Activated naive CD4-positive, alpha-beta T cell treated with anti-CD3 and anti-CD28 coated beads for 36 hours (primary cell): ENCODE measurements around the gene MFSD8. TPM values are rescaled to one million over a fixed set of nuclear protein-coding genes. Genes with fewer than 3 reads are reported as not detected.
"Not testable (repeated sequence)": the region's sequence is repeated elsewhere in the genome, so short reads cannot be mapped to it uniquely, and the experiment has no call there.

Experiments used
- CTCF ChIA-PET: fragments of 350-600 bp; sonication (Branson Sonifier 250); formaldehyde crosslinking; loops from one replicate; lab custom pipeline; 2021; ENCODE audit warnings: antibody characterized with exemption; lab: Charles Lee
- DNase-seq: peaks from one replicate; pipeline ENCODE4 v3.0.0-alpha.2; 2020
- H3K27ac Mint-ChIP-seq: one replicate; pipeline ENCODE4 v1.8.0; 2021; ENCODE audit warnings: mild to moderate bottlenecking, mixed read lengths
- H3K27me3 Mint-ChIP-seq: one replicate; pipeline ENCODE4 v1.8.0; 2021; ENCODE audit warnings: low read depth, mixed read lengths
- H3K36me3 Mint-ChIP-seq: one replicate; pipeline ENCODE4 v1.8.0; 2021; ENCODE audit warnings: low read depth, mixed read lengths
- H3K4me1 Mint-ChIP-seq: one replicate; pipeline ENCODE4 v1.8.0; 2021; ENCODE audit warnings: low read depth, mixed read lengths
- H3K4me3 Mint-ChIP-seq: one replicate; pipeline ENCODE4 v1.8.0; 2021; ENCODE audit warnings: mild to moderate bottlenecking, moderate library complexity, mixed read lengths
- H3K9me3 Mint-ChIP-seq: one replicate; pipeline ENCODE4 v1.8.0; 2021; ENCODE audit warnings: mixed read lengths
- intact Hi-C: fragments of 100-400 bp; cut with micrococcal nuclease; formaldehyde crosslinking; loops from one replicate; pipeline ENCODE4 v1.15.1; 2023
- total RNA-seq, 2 experiments: library from RNA; stranded (reverse); gene quantifications; one replicate each; pipeline ENCODE4 v1.2.3, GENCODE V29; 2021

Gene MFSD8
- total RNA-seq, 2 experiments from 2014 or later = 11.1 to 11.2 TPM

- intact Hi-C loops = no loop called here
- DNase-seq = no peak
- H3K4me1 Mint-ChIP-seq = no peaks in the 10 kb centered on the region
- H3K9me3 Mint-ChIP-seq = no peaks in the 10 kb centered on the region
- no peaks in the 10 kb centered on the region for H3K27me3 Mint-ChIP-seq
- H3K4me3 Mint-ChIP-seq = no peak overlapping the region
- H3K27ac Mint-ChIP-seq = no peak overlapping the region
- CTCF ChIA-PET = no interaction called here
- peaks cover 29% of the 10 kb centered on the region for H3K36me3 Mint-ChIP-seq
Observed at GRCh38 chr4:127930175-127930574, 34.8 kb downstream of the MFSD8 start.

- H3K27ac Mint-ChIP-seq, DNase-seq, H3K27me3 Mint-ChIP-seq, H3K4me3 Mint-ChIP-seq, H3K4me1 Mint-ChIP-seq, intact Hi-C loops, H3K9me3 Mint-ChIP-seq, CTCF ChIA-PET: not testable (repeated sequence)
- H3K36me3 Mint-ChIP-seq = peaks cover 41% of the 10 kb centered on the region
Observed at GRCh38 chr4:127925720-127926119, 39.3 kb downstream of the MFSD8 start.

- no peak overlapping the region for H3K27ac Mint-ChIP-seq
- CTCF ChIA-PET = interaction anchor here (0.6 kb wide), 2 partner anchors 11 to 1948 kb away, joined by 3 read pairs; no protein-coding TSS in a partner anchor
- no peaks in the 10 kb centered on the region for H3K27me3 Mint-ChIP-seq
- no peak overlapping the region for H3K4me3 Mint-ChIP-seq
- peaks cover 41% of the 10 kb centered on the region for H3K36me3 Mint-ChIP-seq
- no peaks in the 10 kb centered on the region for H3K9me3 Mint-ChIP-seq
- no peaks in the 10 kb centered on the region for H3K4me1 Mint-ChIP-seq
- intact Hi-C loops = no loop called here
- no peak for DNase-seq
Observed at GRCh38 chr4:127922226-127922625, 42.7 kb downstream of the MFSD8 start.

GRCh38 chr4:127920521-127920920 lies 44.5 kb downstream of the MFSD8 start:
- H3K27ac Mint-ChIP-seq = no peak overlapping the region

GRCh38 chr4:127917151-127917550 lies 47.8 kb downstream of the MFSD8 start:
- Mint-ChIP-seq H3K27me3 (no peaks in the 10 kb centered on the region), H3K4me1 (no peaks in the 10 kb centered on the region), H3K27ac (no peak overlapping the region), H3K36me3 (peaks cover 15% of the 10 kb centered on the region), H3K9me3 (no peaks in the 10 kb centered on the region), H3K4me3 (no peak overlapping the region)
- CTCF ChIA-PET = no interaction called here
- intact Hi-C loops = no loop called here
- no peak for DNase-seq

More at GRCh38 chr4:127920521-127920920, 44.5 kb downstream of the MFSD8 start:
- CTCF ChIA-PET = no interaction called here
- Mint-ChIP-seq H3K4me1 (no peaks in the 10 kb centered on the region), H3K4me3 (no peak overlapping the region), H3K9me3 (no peaks in the 10 kb centered on the region), H3K36me3 (peaks cover 31% of the 10 kb centered on the region), H3K27me3 (no peaks in the 10 kb centered on the region)
- intact Hi-C loops = no loop called here
- DNase-seq = no peak

GRCh38 chr4:127916512-127916911 lies 48.5 kb downstream of the MFSD8 start:
- H3K4me1 Mint-ChIP-seq = no peaks in the 10 kb centered on the region
- DNase-seq = no peak
- CTCF ChIA-PET = no interaction called here
- peaks cover 15% of the 10 kb centered on the region for H3K36me3 Mint-ChIP-seq
- no peaks in the 10 kb centered on the region for H3K27me3 Mint-ChIP-seq
- H3K9me3 Mint-ChIP-seq = no peaks in the 10 kb centered on the region
- H3K27ac Mint-ChIP-seq = no peak overlapping the region
- intact Hi-C loops = no loop called here
- no peak overlapping the region for H3K4me3 Mint-ChIP-seq

GRCh38 chr4:127905029-127905428 lies 59.9 kb downstream of the MFSD8 start:
- Mint-ChIP-seq H3K4me1 (no peaks in the 10 kb centered on the region), H3K36me3 (peaks cover 6% of the 10 kb centered on the region), H3K27me3 (no peaks in the 10 kb centered on the region), H3K27ac (no peak overlapping the region), H3K4me3 (no peak overlapping the region), H3K9me3 (peaks cover 6% of the 10 kb centered on the region)
- CTCF ChIA-PET = no interaction called here
- intact Hi-C loops = no loop called here
- DNase-seq = no peak

- H3K4me1 Mint-ChIP-seq, CTCF ChIA-PET, H3K9me3 Mint-ChIP-seq, H3K4me3 Mint-ChIP-seq, intact Hi-C loops, H3K27ac Mint-ChIP-seq, H3K27me3 Mint-ChIP-seq, DNase-seq: not testable (repeated sequence)
- peaks cover 20% of the 10 kb centered on the region for H3K36me3 Mint-ChIP-seq
Observed at GRCh38 chr4:127899682-127900081, 65.3 kb downstream of the MFSD8 start.

- no peak overlapping the region for H3K27ac Mint-ChIP-seq
- intact Hi-C loops = no loop called here
- peaks cover 29% of the 10 kb centered on the region for H3K36me3 Mint-ChIP-seq
- H3K4me1 Mint-ChIP-seq = no peaks in the 10 kb centered on the region
- CTCF ChIA-PET = no interaction called here
- no peaks in the 10 kb centered on the region for H3K27me3 Mint-ChIP-seq
- H3K4me3 Mint-ChIP-seq = no peak overlapping the region
- peaks cover 4% of the 10 kb centered on the region for H3K9me3 Mint-ChIP-seq
- DNase-seq = no peak
Observed at GRCh38 chr4:127896528-127896927, 68.4 kb downstream of the MFSD8 start.

- Mint-ChIP-seq H3K27me3 (no peaks in the 10 kb centered on the region), H3K27ac (no peak overlapping the region), H3K9me3 (peaks cover 4% of the 10 kb centered on the region), H3K4me3 (no peak overlapping the region), H3K4me1 (no peaks in the 10 kb centered on the region), H3K36me3 (peaks cover 28% of the 10 kb centered on the region)
- DNase-seq = no peak
- CTCF ChIA-PET = no interaction called here
- intact Hi-C loops = no loop called here
Observed at GRCh38 chr4:127896069-127896468, 68.9 kb downstream of the MFSD8 start.

GRCh38 chr4:127889903-127890302 lies 75.1 kb downstream of the MFSD8 start:
- intact Hi-C loops = no loop called here
- CTCF ChIA-PET = no interaction called here
- no peaks in the 10 kb centered on the region for H3K27me3 Mint-ChIP-seq
- no peak for DNase-seq
- no peaks in the 10 kb centered on the region for H3K9me3 Mint-ChIP-seq
- no peak overlapping the region for H3K27ac Mint-ChIP-seq
- H3K4me1 Mint-ChIP-seq = no peaks in the 10 kb centered on the region
- H3K4me3 Mint-ChIP-seq = no peak overlapping the region
- H3K36me3 Mint-ChIP-seq = peaks cover 52% of the 10 kb centered on the region

GRCh38 chr4:127888559-127888958 lies 76.4 kb downstream of the MFSD8 start:
- H3K36me3 Mint-ChIP-seq = peaks cover 53% of the 10 kb centered on the region

GRCh38 chr4:127881563-127881864 lies 83.5 kb downstream of the MFSD8 start:
- peak overlapping the region; percentile 98 for H3K4me3 Mint-ChIP-seq
- peaks cover 3% of the 10 kb centered on the region for H3K27me3 Mint-ChIP-seq
- H3K4me1 Mint-ChIP-seq = peaks cover 18% of the 10 kb centered on the region
- no peak for DNase-seq
- H3K9me3 Mint-ChIP-seq = no peaks in the 10 kb centered on the region
- peak overlapping the region; percentile 98 for H3K27ac Mint-ChIP-seq
- intact Hi-C loops = loop anchor here (1.0 to 5.0 kb wide), 4 partner anchors 115 to 971 kb away; no protein-coding TSS in a partner anchor
- CTCF ChIA-PET = interaction anchor here (1.1 kb wide), 1 partner anchor 84 kb away, joined by 4 read pairs; the partner anchor contains the start of gene ABHD18
- H3K36me3 Mint-ChIP-seq = peaks cover 35% of the 10 kb centered on the region

More at GRCh38 chr4:127888559-127888958, 76.4 kb downstream of the MFSD8 start:
- CTCF ChIA-PET = interaction anchor here (0.5 to 0.9 kb wide), 2 partner anchors 162 to 227 kb away, joined by 3 read pairs; no protein-coding TSS in a partner anchor
- intact Hi-C loops = no loop called here
- no peak overlapping the region for H3K4me3 Mint-ChIP-seq
- H3K27me3 Mint-ChIP-seq = no peaks in the 10 kb centered on the region
- no peak overlapping the region for H3K27ac Mint-ChIP-seq
- H3K4me1 Mint-ChIP-seq = no peaks in the 10 kb centered on the region
- H3K9me3 Mint-ChIP-seq = no peaks in the 10 kb centered on the region
- DNase-seq = no peak
